HEK293 (cell line): Measurements from ENCODE around the gene ILK.
A peak's percentile ranks its signal among the peaks of the same experiment; 100 is the strongest.

Experiments used
- CTCF ChIA-PET: fragments of 350-600 bp; formaldehyde crosslinking; extraction: SDS; loops from one replicate; lab custom pipeline; 2021; ENCODE audit warnings: antibody characterized with exemption; lab: Yijun Ruan, JAX
- POLR2A ChIA-PET: fragments of 300-600 bp; formaldehyde crosslinking; extraction: SDS; loops from one replicate; lab custom pipeline; 2020; ENCODE audit warnings: antibody characterized with exemption, inconsistent platforms; lab: Yijun Ruan, JAX
- H3K27ac ChIP-seq: fragments of 200-500 bp; sonication (Bioruptor generic); 2 replicates; pipeline ENCODE4 v1.5.1; 2014; ENCODE audit warnings: low read depth, low read length, control low read depth, inconsistent platforms; ENCODE audit errors: extremely low read depth
- H3K36me3 ChIP-seq, 2 experiments: fragments of 200-500 bp in 1 of 2; sonication (Bioruptor generic) in 1 of 2; 1 replicate in 1 of 2; 2 replicates in 1 of 2; pipeline ENCODE4 v1.5.1; 2014 to 2017; ENCODE audit warnings: inconsistent platforms in 2 of 2, low read length in 2 of 2; ENCODE audit not compliant: control insufficient read depth in 2 of 2, insufficient read depth in 1 of 2
- H3K4me1 ChIP-seq: fragments of 200-500 bp; sonication (Bioruptor generic); 2 replicates; pipeline ENCODE4 v1.5.1; 2014; ENCODE audit warnings: mild to moderate bottlenecking, low read length, inconsistent platforms; ENCODE audit not compliant: control insufficient read depth, insufficient read depth
- H3K4me3 ChIP-seq: 2 replicates; pipeline ENCODE4 v1.5.1; 2011; ENCODE audit warnings: low read depth, mild to moderate bottlenecking, control low read depth, low read length, moderate library complexity
- H3K9me3 ChIP-seq: fragments of 200-500 bp; sonication (Bioruptor generic); 2 replicates; pipeline ENCODE4 v1.5.1; 2014; ENCODE audit warnings: low read depth, low read length, inconsistent platforms; ENCODE audit not compliant: control insufficient read depth, insufficient read depth
- EGR2 ChIP-seq: fragments of 450-650 bp; formaldehyde crosslinking; IDR thresholded peaks from 2 replicates; pipeline ENCODE4 v1.5.1; 2016; ENCODE audit warnings: low read depth, missing biosample characterization, missing genetic modification characterization
- GLIS1 ChIP-seq: fragments of 450-650 bp; formaldehyde crosslinking; IDR thresholded peaks from 2 replicates; pipeline ENCODE4 v1.5.1; 2016; ENCODE audit warnings: missing biosample characterization, missing genetic modification characterization
- KLF1 ChIP-seq: fragments of 450-650 bp; formaldehyde crosslinking; IDR thresholded peaks from 2 replicates; pipeline ENCODE4 v1.5.1; 2016; ENCODE audit warnings: missing biosample characterization, missing genetic modification characterization
- KLF9 ChIP-seq: fragments of 450-650 bp; formaldehyde crosslinking; IDR thresholded peaks from 2 replicates; pipeline ENCODE4 v1.5.1; 2016; ENCODE audit warnings: missing biosample characterization, missing genetic modification characterization, low read depth
- PRDM1 ChIP-seq: fragments of 450-650 bp; formaldehyde crosslinking; IDR thresholded peaks from 2 replicates; pipeline ENCODE4; 2016; ENCODE audit warnings: missing biosample characterization, missing genetic modification characterization
- PRDM6 ChIP-seq: fragments of 450-650 bp; formaldehyde crosslinking; IDR thresholded peaks from 2 replicates; pipeline ENCODE4 v1.5.1; 2017; ENCODE audit warnings: missing biosample characterization, missing genetic modification characterization
- SCRT2 ChIP-seq: fragments of 450-650 bp; formaldehyde crosslinking; IDR thresholded peaks from 2 replicates; pipeline ENCODE4 v1.5.1; 2016; ENCODE audit warnings: missing biosample characterization, missing genetic modification characterization
- TRIM28 ChIP-seq: IDR thresholded peaks from 2 replicates; pipeline ENCODE4 v1.6.1; 2011; ENCODE audit warnings: low read length, control low read depth, borderline replicate concordance
- ZBTB11 ChIP-seq: fragments of 450-650 bp; formaldehyde crosslinking; conservative IDR thresholded peaks from 2 replicates; pipeline ENCODE4 v1.5.1; 2016; ENCODE audit warnings: low read depth, missing biosample characterization, missing genetic modification characterization
- ZBTB21 ChIP-seq: fragments of 450-650 bp; formaldehyde crosslinking; IDR thresholded peaks from 2 replicates; pipeline ENCODE4 v1.5.1; 2017; ENCODE audit warnings: missing biosample characterization, missing genetic modification characterization
- ZFHX2 ChIP-seq: fragments of 450-650 bp; formaldehyde crosslinking; conservative IDR thresholded peaks from 2 replicates; pipeline ENCODE4 v1.5.1; 2016; ENCODE audit warnings: missing biosample characterization, missing genetic modification characterization
- ZNF140 ChIP-seq: fragments of 450-650 bp; formaldehyde crosslinking; IDR thresholded peaks from 2 replicates; pipeline ENCODE4 v1.5.1; 2016; ENCODE audit warnings: missing biosample characterization, missing genetic modification characterization
- ZNF169 ChIP-seq: fragments of 450-650 bp; formaldehyde crosslinking; IDR thresholded peaks from 2 replicates; pipeline ENCODE4 v1.5.1; 2016; ENCODE audit warnings: missing biosample characterization, missing genetic modification characterization
- ZNF239 ChIP-seq: fragments of 450-650 bp; formaldehyde crosslinking; IDR thresholded peaks from 2 replicates; pipeline ENCODE4 v1.5.1; 2016; ENCODE audit warnings: missing biosample characterization, missing genetic modification characterization
- ZNF354C ChIP-seq: fragments of 450-650 bp; formaldehyde crosslinking; IDR thresholded peaks from 2 replicates; pipeline ENCODE4 v1.5.1; 2016; ENCODE audit warnings: missing biosample characterization, missing genetic modification characterization, low read depth, borderline replicate concordance
- ZNF37A ChIP-seq: fragments of 450-650 bp; IDR thresholded peaks from 2 replicates; pipeline ENCODE4 v1.5.1; 2018; ENCODE audit warnings: missing biosample characterization, missing genetic modification characterization
- ZNF404 ChIP-seq: fragments of 450-650 bp; formaldehyde crosslinking; IDR thresholded peaks from 2 replicates; pipeline ENCODE4 v1.5.1; 2017; ENCODE audit warnings: missing biosample characterization, missing genetic modification characterization
- ZNF416 ChIP-seq: fragments of 450-650 bp; formaldehyde crosslinking; IDR thresholded peaks from 2 replicates; pipeline ENCODE4 v1.5.1; 2016; ENCODE audit warnings: missing biosample characterization, missing genetic modification characterization
- ZNF514 ChIP-seq: fragments of 450-650 bp; formaldehyde crosslinking; IDR thresholded peaks from 2 replicates; pipeline ENCODE4 v1.5.1; 2016; ENCODE audit warnings: missing biosample characterization, missing genetic modification characterization
- ZNF529 ChIP-seq: fragments of 450-650 bp; formaldehyde crosslinking; IDR thresholded peaks from 2 replicates; pipeline ENCODE4 v1.5.1; 2017; ENCODE audit warnings: missing genetic modification characterization, missing biosample characterization; ENCODE audit not compliant: insufficient replicate concordance
- ZNF600 ChIP-seq: fragments of 450-650 bp; formaldehyde crosslinking; IDR thresholded peaks from 2 replicates; pipeline ENCODE4 v1.5.1; 2016; ENCODE audit warnings: missing biosample characterization, missing genetic modification characterization
- ZNF654 ChIP-seq: fragments of 450-650 bp; formaldehyde crosslinking; IDR thresholded peaks from 2 replicates; pipeline ENCODE4 v1.5.1; 2016; ENCODE audit warnings: low read depth, missing biosample characterization, missing genetic modification characterization
- ZNF704 ChIP-seq: fragments of 450-650 bp; formaldehyde crosslinking; IDR thresholded peaks from 2 replicates; pipeline ENCODE4 v1.5.1; 2016; ENCODE audit warnings: missing biosample characterization, missing genetic modification characterization
- ZNF830 ChIP-seq: fragments of 450-650 bp; IDR thresholded peaks from 2 replicates; pipeline ENCODE4 v1.5.0; 2018; ENCODE audit warnings: missing biosample characterization, missing genetic modification characterization, low read depth, mild to moderate bottlenecking, moderate library complexity
- ZSCAN30 ChIP-seq: fragments of 450-650 bp; IDR thresholded peaks from 2 replicates; pipeline ENCODE4 v1.5.1; 2018; ENCODE audit warnings: missing biosample characterization, mild to moderate bottlenecking, missing genetic modification characterization, moderate library complexity
- TF ChIP-seq, protein P1 (sequence below): fragments of 450-650 bp; formaldehyde crosslinking; IDR thresholded peaks from 2 replicates; pipeline ENCODE4 v1.5.1; 2017; ENCODE audit warnings: missing biosample characterization, missing genetic modification characterization

The ILK gene

DNA sequence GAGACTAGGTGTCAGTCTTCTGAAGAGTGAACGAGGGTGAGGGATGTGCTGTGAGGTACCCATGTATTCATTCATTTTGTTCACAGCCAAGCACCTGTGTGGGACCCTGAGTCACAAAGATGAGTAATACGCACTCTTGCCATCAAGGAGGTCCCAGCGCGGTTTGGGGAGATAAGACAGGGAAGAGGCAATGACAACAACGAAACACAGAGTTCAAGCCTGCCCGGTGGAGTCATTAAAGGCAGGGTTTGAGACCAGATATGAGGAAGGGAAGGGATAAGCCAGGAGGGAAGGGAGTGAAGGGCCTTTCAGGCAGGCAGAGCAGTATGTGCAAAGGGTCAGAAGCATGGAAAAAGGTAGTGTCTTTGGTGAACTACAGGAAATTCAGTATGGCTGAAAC, 47.4 kb downstream of the ILK start:
- no peaks in the 10 kb centered on the region for H3K4me1 ChIP-seq
- POLR2A ChIA-PET: no interaction called here

DNA sequence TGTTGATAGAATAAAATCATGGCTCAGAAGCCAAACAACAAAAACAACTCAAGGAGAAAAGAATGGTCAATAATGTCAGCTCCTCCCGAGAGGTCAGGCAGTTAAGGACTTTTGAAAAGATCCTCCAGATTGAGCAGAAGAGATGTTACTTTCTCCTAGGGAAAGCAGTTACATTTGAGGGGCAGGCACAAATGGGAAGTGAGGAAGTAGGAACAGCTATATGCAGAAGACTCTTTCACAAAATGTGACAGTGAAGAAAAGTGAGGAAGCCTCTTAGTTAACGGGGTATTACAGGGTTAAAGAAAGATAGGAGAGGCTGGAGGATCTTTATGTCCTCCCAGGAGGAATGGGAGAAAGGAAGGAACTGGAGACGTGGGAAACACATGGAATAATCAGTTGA, 48.6 kb downstream of the ILK start:
- no peaks in the 10 kb centered on the region for H3K4me1 ChIP-seq
- H3K36me3 ChIP-seq: no peaks in the 10 kb centered on the region
- CTCF ChIA-PET: no interaction called here
- H3K4me3 ChIP-seq: no peak overlapping the region
- H3K9me3 ChIP-seq: no peaks in the 10 kb centered on the region
- TF ChIP-seq PRDM1 (tag by site-specific recombination) (0 out of 2 replicates have a peak, but pooled peaks have one; percentile 27), ZNF416 (no peak), ZNF514 (no peak), SCRT2 (tag by site-specific recombination) (no peak)
- POLR2A ChIA-PET: no interaction called here
- no peak overlapping the region for H3K27ac ChIP-seq

More for the DNA sequence above, 47.4 kb downstream of the ILK start:
- no peak overlapping the region for H3K27ac ChIP-seq
- no peak for TF ChIP-seq KLF1 (tag by site-specific recombination)
- no peak for TF ChIP-seq ZSCAN30
- TF ChIP-seq ZBTB21 (tag by site-specific recombination): no peak
- TF ChIP-seq ZNF654 (tag by site-specific recombination): no peak
- peak; percentile 21; the same call in 1 of the 2 replicates for TF ChIP-seq ZNF600 (tag by site-specific recombination)
- no peak for TF ChIP-seq ZNF404 (tag by site-specific recombination)
- TF ChIP-seq ZNF704: no peak
- no peak for TF ChIP-seq ZNF169 (tag by site-specific recombination)
- 0 out of 2 replicates have a peak, but pooled peaks have one; percentile 16 for TF ChIP-seq GLIS1 (tag by site-specific recombination)
- no peak for TF ChIP-seq TRIM28
- CTCF ChIA-PET: interaction anchor here (0.6 to 1.2 kb wide), 3 partner anchors 105 to 364 kb away, joined by 3 read pairs; no protein-coding TSS in a partner anchor
- no peaks in the 10 kb centered on the region for H3K9me3 ChIP-seq
- H3K4me3 ChIP-seq: no peak overlapping the region
- no peaks in the 10 kb centered on the region for H3K36me3 ChIP-seq

GRCh38 chr11:6653097-6653496, 49.5 kb downstream of the ILK start:
- ChIA-PET CTCF (no interaction called here), POLR2A (no interaction called here)
- no peak for TF ChIP-seq ZNF140 (tag by site-specific recombination)
- no peak for TF ChIP-seq ZNF354C (tag by site-specific recombination)
- TF ChIP-seq ZNF37A: no peak
- TF ChIP-seq ZNF830 (tag by site-specific recombination): no peak
- TF ChIP-seq EGR2 (tag by site-specific recombination): peak; percentile 77; the same call in 1 of the 2 replicates
- TF ChIP-seq ZNF529 (tag by site-specific recombination): no peak
- no peak for TF ChIP-seq ZNF404 (tag by site-specific recombination)
- no peak for TF ChIP-seq ZBTB11 (tag by site-specific recombination)
- no peak for TF ChIP-seq PRDM6 (tag by site-specific recombination)
- TF ChIP-seq KLF9: no peak
- TF ChIP-seq ZFHX2 (tag by site-specific recombination): peak; percentile 55
- TF ChIP-seq ZNF239 (tag by site-specific recombination): no peak
- TF ChIP-seq, protein P1, sequence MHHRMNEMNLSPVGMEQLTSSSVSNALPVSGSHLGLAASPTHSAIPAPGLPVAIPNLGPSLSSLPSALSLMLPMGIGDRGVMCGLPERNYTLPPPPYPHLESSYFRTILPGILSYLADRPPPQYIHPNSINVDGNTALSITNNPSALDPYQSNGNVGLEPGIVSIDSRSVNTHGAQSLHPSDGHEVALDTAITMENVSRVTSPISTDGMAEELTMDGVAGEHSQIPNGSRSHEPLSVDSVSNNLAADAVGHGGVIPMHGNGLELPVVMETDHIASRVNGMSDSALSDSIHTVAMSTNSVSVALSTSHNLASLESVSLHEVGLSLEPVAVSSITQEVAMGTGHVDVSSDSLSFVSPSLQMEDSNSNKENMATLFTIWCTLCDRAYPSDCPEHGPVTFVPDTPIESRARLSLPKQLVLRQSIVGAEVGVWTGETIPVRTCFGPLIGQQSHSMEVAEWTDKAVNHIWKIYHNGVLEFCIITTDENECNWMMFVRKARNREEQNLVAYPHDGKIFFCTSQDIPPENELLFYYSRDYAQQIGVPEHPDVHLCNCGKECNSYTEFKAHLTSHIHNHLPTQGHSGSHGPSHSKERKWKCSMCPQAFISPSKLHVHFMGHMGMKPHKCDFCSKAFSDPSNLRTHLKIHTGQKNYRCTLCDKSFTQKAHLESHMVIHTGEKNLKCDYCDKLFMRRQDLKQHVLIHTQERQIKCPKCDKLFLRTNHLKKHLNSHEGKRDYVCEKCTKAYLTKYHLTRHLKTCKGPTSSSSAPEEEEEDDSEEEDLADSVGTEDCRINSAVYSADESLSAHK: no peak
- H3K9me3 ChIP-seq: no peaks in the 10 kb centered on the region
- H3K4me1 ChIP-seq: no peaks in the 10 kb centered on the region
- H3K4me3 ChIP-seq: no peak overlapping the region
- no peaks in the 10 kb centered on the region for H3K36me3 ChIP-seq
- H3K27ac ChIP-seq: no peak overlapping the region
